HG03103 (cell line): ENCODE measurements around the gene RAB18.
"Not testable (repeated sequence)": the region's sequence is repeated elsewhere in the genome, so short reads cannot be mapped to it uniquely, and the experiment has no call there.

Experiments
- ATAC-seq: cut with Tn5 transposase; IDR thresholded peaks from one replicate; pipeline ENCODE4 v1.9.1; 2021; ENCODE audit warnings: low read depth; ENCODE audit not compliant: unreplicated experiment

The RAB18 gene

GRCh38 chr10:27503498-27504006, 552 bp upstream of the RAB18 start:
- ATAC-seq, result no peak

GRCh38 chr10:27504808-27505460, 830 bp downstream of the RAB18 start:
- no peak for ATAC-seq

GRCh38 chr10:27505537-27505936, 1.4 kb downstream of the RAB18 start:
- ATAC-seq, result not testable (repeated sequence)

GRCh38 chr10:27506280-27506679, 2.2 kb downstream of the RAB18 start:
- ATAC-seq, result no peak

- no peak for ATAC-seq
These were observed 8.4 kb downstream of the RAB18 start for GRCh38 chr10:27512548-27512947.

- ATAC-seq, result no peak
These were observed 9.5 kb downstream of the RAB18 start for GRCh38 chr10:27513451-27514191.

GRCh38 chr10:27514243-27514642, 10.1 kb downstream of the RAB18 start:
- ATAC-seq, result no peak

GRCh38 chr10:27518261-27518660, 14.2 kb downstream of the RAB18 start:
- no peak for ATAC-seq

GRCh38 chr10:27525819-27526218, 21.7 kb downstream of the RAB18 start:
- no peak for ATAC-seq

- ATAC-seq, result no peak
These were observed 22.1 kb downstream of the RAB18 start for GRCh38 chr10:27526242-27526641.

GRCh38 chr10:27527666-27528295, 23.7 kb downstream of the RAB18 start:
- ATAC-seq, result no peak

- ATAC-seq, result no peak
These were observed 25.1 kb downstream of the RAB18 start for GRCh38 chr10:27529010-27529783.

GRCh38 chr10:27530477-27530876, 26.4 kb downstream of the RAB18 start:
- no peak for ATAC-seq

GRCh38 chr10:27531336-27531847, 27.3 kb downstream of the RAB18 start:
- ATAC-seq, result no peak

GRCh38 chr10:27534161-27534700, 30.1 kb downstream of the RAB18 start:
- ATAC-seq, result no peak

- ATAC-seq, result no peak
These were observed 31.2 kb downstream of the RAB18 start for GRCh38 chr10:27535317-27535716.

- ATAC-seq, result no peak
These were observed 32.3 kb downstream of the RAB18 start for GRCh38 chr10:27536437-27536836.

GRCh38 chr10:27537166-27537565, 33.1 kb downstream of the RAB18 start:
- no peak for ATAC-seq

GRCh38 chr10:27537787-27538186, 33.7 kb downstream of the RAB18 start:
- no peak for ATAC-seq

- ATAC-seq, result no peak
These were observed 36.6 kb downstream of the RAB18 start for GRCh38 chr10:27540672-27541071.
